AG04449 (cell line): ENCODE measurements around the gene VKORC1L1.
"Not testable (repeated sequence)": the region's sequence is repeated elsewhere in the genome, so short reads cannot be mapped to it uniquely, and the experiment has no call there.

Experiments
- CTCF ChIA-PET: fragments of 350-600 bp; formaldehyde crosslinking; extraction: SDS; loops from one replicate; lab custom pipeline; 2021; ENCODE audit warnings: antibody characterized with exemption; lab: Yijun Ruan, JAX
- POLR2A ChIA-PET: fragments of 400-600, 350-600 bp; formaldehyde crosslinking; extraction: SDS; loops from one replicate; lab custom pipeline; 2020; ENCODE audit warnings: antibody characterized with exemption, inconsistent platforms; lab: Yijun Ruan, JAX
- DNase-seq: peaks from one replicate; pipeline ENCODE4 v3.0.0-alpha.2; 2010; ENCODE audit warnings: low read depth, low spot score
- H3K4me3 ChIP-seq: 2 replicates; pipeline ENCODE4 v1.5.1; 2011; ENCODE audit warnings: low read depth, mild to moderate bottlenecking, control low read depth, low read length
- CTCF ChIP-seq: IDR thresholded peaks from one replicate; pipeline ENCODE4 v1.5.1; 2011; ENCODE audit warnings: mild to moderate bottlenecking, moderate library complexity, low read length, control low read depth, inconsistent platforms; ENCODE audit not compliant: insufficient read depth; ENCODE audit errors: missing control alignments

The VKORC1L1 gene

GRCh38 chr7:65988084-65988483 is 115.2 kb downstream of the VKORC1L1 start:
- ChIA-PET CTCF (no interaction called here), POLR2A (no interaction called here)
- DNase-seq = no peak
- no peak overlapping the region for H3K4me3 ChIP-seq
- TF ChIP-seq CTCF = no peak

DNA sequence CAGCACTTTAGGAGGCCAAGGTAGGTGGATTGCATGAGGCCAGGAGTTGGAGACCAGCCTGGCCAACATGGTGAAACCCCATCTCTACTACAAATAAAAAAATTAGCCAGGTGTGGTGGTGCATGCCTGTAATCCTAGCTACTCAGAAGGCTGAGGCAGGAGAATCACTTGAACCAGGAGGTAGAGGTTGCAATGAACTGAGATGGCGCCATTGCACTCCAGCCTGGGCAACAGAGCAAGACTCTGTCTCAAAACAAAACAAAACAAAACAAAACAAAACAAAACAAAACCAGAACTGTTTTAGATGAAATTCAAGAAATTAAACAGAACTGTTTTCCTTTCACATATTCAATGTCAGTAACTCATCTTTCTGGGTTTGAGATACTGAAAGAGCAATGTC is 115.6 kb downstream of the VKORC1L1 start:
- CTCF ChIA-PET, POLR2A ChIA-PET, H3K4me3 ChIP-seq, DNase-seq: not testable (repeated sequence)

GRCh38 chr7:65989694-65990080 is 116.8 kb downstream of the VKORC1L1 start:
- DNase-seq = no peak
- CTCF ChIA-PET = no interaction called here
- no peak overlapping the region for H3K4me3 ChIP-seq
- TF ChIP-seq CTCF = no peak
- POLR2A ChIA-PET = no interaction called here

- CTCF ChIA-PET, POLR2A ChIA-PET: not testable (repeated sequence)
Observed at GRCh38 chr7:65991829-65992228, 119.0 kb downstream of the VKORC1L1 start.

DNA sequence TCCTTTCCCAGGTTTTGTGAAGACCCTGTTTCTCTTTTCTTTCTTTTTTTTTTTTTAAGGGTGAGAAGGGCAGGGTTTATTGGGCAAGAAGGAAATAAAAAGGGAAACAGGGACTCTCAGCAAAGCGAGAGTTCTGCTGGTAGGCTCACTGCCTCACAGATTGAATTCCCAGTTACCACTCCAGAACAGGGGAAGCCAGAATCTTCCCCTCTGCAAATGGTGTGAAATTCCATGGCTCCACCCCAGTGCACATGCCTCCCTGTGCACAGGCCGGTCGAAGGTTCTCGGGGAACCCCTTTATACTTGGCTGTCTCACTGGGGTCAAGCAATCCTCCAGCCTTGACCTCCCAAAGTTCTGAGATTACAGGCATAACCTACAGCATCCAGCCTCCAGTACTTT is 119.7 kb downstream of the VKORC1L1 start:
- no peak for DNase-seq
- POLR2A ChIA-PET = no interaction called here
- CTCF ChIA-PET = no interaction called here
- H3K4me3 ChIP-seq = no peak overlapping the region
- TF ChIP-seq CTCF = no peak

More at GRCh38 chr7:65991829-65992228, 119.0 kb downstream of the VKORC1L1 start:
- H3K4me3 ChIP-seq, DNase-seq: not testable (repeated sequence)

GRCh38 chr7:65994984-65995383 is 122.1 kb downstream of the VKORC1L1 start:
- POLR2A ChIA-PET, CTCF ChIA-PET: not testable (repeated sequence)

GRCh38 chr7:66000823-66001417 is 128.0 kb downstream of the VKORC1L1 start:
- CTCF ChIA-PET, DNase-seq, H3K4me3 ChIP-seq, POLR2A ChIA-PET: not testable (repeated sequence)

More at GRCh38 chr7:65994984-65995383, 122.1 kb downstream of the VKORC1L1 start:
- H3K4me3 ChIP-seq, DNase-seq: not testable (repeated sequence)

- CTCF ChIA-PET, DNase-seq, POLR2A ChIA-PET, H3K4me3 ChIP-seq: not testable (repeated sequence)
Observed at GRCh38 chr7:66005115-66005671, 132.3 kb downstream of the VKORC1L1 start.

GRCh38 chr7:66007232-66007631 is 134.4 kb downstream of the VKORC1L1 start:
- TF ChIP-seq CTCF = no peak
- CTCF ChIA-PET = no interaction called here
- no peak for DNase-seq
- POLR2A ChIA-PET = interaction anchor here (0.7 kb wide), 1 partner anchor 129 kb away, joined by 3 read pairs; no protein-coding TSS in a partner anchor
- H3K4me3 ChIP-seq = no peak overlapping the region
